ENCODE data around the gene TRIM7. TPM values are rescaled to one million over a fixed set of nuclear protein-coding genes. Genes with fewer than 3 reads are reported as not detected.

TRIM7 gene
- total and polyA plus RNA-seq, 9 of the 15 experiments (the other 6 are each of a cell fraction or from before 2014, with no cell fraction given), result 2.6 to 14.9 (median 8.9) TPM

DNA sequence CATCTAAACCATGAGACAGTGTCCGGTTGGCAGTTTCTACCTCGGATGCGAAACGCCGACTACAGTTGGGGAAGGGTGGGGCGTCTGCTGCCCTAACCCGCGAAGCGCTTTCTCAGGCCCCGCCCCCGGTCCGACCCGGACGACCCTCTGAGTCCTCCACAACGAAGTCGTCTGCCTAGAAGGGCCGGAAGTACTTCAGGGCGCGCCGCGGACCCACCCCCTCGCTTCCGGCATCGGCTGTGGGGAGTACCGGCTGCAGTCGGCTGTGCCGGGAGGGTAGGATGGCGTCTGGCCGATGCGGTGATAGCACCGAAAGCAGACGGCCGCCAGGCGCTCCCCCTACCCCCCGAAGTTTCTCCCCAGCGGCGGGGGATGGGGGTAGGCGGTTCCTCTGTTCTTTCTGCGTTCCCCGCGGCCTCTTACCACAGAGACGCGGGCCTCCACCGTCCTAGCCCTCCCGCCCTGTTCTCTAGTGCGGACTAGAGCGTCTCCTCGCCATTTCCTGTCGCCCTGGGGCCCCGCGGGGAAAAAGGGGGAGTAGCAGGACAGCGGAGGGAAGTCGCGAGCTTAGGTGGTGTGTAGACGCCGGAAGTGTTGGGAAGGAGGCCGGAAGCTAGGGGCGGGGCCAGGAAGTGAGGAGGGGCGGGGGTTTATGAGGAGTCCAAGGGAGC is 18.2 kb upstream of the TRIM7 start, which contains the start of gene TRIM41 (continued):
- TF ChIP-seq, protein P1, sequence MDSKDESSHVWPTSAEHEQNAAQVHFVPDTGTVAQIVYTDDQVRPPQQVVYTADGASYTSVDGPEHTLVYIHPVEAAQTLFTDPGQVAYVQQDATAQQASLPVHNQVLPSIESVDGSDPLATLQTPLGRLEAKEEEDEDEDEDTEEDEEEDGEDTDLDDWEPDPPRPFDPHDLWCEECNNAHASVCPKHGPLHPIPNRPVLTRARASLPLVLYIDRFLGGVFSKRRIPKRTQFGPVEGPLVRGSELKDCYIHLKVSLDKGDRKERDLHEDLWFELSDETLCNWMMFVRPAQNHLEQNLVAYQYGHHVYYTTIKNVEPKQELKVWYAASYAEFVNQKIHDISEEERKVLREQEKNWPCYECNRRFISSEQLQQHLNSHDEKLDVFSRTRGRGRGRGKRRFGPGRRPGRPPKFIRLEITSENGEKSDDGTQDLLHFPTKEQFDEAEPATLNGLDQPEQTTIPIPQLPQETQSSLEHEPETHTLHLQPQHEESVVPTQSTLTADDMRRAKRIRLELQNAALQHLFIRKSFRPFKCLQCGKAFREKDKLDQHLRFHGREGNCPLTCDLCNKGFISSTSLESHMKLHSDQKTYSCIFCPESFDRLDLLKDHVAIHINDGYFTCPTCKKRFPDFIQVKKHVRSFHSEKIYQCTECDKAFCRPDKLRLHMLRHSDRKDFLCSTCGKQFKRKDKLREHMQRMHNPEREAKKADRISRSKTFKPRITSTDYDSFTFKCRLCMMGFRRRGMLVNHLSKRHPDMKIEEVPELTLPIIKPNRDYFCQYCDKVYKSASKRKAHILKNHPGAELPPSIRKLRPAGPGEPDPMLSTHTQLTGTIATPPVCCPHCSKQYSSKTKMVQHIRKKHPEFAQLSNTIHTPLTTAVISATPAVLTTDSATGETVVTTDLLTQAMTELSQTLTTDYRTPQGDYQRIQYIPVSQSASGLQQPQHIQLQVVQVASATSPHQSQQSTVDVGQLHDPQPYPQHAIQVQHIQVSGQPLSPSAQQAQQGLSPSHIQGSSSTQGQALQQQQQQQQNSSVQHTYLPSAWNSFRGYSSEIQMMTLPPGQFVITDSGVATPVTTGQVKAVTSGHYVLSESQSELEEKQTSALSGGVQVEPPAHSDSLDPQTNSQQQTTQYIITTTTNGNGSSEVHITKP (IDR thresholded peaks at IDR 0.05; ENCODE audit: partially characterized antibody), result peak; percentile 58
- TF ChIP-seq SRSF9 (IDR thresholded peaks at IDR 0.05; ENCODE audit: borderline replicate concordance, low read depth, low read length) (no peak), NCOA1 (IDR thresholded peaks at IDR 0.05; ENCODE audit: low read depth) (no peak; the same call in 1 of the 2 replicates), JUNB (CRISPR knock-in tag; conservative IDR thresholded peaks at IDR 0.05) (no peak), EZH2 (IDR thresholded peaks at IDR 0.05; ENCODE audit: borderline replicate concordance, low read depth, low read length) (no peak), ATF7 (IDR thresholded peaks at IDR 0.05) (peak; percentile 90), RFX5 (IDR thresholded peaks at IDR 0.05; ENCODE audit: low read depth, low read length) (no peak), STAG1 (CRISPR knock-in tag; IDR thresholded peaks at IDR 0.05; ENCODE audit: borderline replicate concordance) (no peak)
- TF ChIP-seq, protein P2, sequence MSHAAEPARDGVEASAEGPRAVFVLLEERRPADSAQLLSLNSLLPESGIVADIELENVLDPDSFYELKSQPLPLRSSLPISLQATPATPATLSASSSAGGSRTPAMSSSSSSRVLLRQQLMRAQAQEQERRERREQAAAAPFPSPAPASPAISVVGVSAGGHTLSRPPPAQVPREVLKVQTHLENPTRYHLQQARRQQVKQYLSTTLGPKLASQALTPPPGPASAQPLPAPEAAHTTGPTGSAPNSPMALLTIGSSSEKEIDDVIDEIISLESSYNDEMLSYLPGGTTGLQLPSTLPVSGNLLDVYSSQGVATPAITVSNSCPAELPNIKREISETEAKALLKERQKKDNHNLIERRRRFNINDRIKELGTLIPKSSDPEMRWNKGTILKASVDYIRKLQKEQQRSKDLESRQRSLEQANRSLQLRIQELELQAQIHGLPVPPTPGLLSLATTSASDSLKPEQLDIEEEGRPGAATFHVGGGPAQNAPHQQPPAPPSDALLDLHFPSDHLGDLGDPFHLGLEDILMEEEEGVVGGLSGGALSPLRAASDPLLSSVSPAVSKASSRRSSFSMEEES (CRISPR knock-in tag; IDR thresholded peaks at IDR 0.05), result no peak; the same call in 1 of the 2 replicates
- TF ChIP-seq, protein P3, sequence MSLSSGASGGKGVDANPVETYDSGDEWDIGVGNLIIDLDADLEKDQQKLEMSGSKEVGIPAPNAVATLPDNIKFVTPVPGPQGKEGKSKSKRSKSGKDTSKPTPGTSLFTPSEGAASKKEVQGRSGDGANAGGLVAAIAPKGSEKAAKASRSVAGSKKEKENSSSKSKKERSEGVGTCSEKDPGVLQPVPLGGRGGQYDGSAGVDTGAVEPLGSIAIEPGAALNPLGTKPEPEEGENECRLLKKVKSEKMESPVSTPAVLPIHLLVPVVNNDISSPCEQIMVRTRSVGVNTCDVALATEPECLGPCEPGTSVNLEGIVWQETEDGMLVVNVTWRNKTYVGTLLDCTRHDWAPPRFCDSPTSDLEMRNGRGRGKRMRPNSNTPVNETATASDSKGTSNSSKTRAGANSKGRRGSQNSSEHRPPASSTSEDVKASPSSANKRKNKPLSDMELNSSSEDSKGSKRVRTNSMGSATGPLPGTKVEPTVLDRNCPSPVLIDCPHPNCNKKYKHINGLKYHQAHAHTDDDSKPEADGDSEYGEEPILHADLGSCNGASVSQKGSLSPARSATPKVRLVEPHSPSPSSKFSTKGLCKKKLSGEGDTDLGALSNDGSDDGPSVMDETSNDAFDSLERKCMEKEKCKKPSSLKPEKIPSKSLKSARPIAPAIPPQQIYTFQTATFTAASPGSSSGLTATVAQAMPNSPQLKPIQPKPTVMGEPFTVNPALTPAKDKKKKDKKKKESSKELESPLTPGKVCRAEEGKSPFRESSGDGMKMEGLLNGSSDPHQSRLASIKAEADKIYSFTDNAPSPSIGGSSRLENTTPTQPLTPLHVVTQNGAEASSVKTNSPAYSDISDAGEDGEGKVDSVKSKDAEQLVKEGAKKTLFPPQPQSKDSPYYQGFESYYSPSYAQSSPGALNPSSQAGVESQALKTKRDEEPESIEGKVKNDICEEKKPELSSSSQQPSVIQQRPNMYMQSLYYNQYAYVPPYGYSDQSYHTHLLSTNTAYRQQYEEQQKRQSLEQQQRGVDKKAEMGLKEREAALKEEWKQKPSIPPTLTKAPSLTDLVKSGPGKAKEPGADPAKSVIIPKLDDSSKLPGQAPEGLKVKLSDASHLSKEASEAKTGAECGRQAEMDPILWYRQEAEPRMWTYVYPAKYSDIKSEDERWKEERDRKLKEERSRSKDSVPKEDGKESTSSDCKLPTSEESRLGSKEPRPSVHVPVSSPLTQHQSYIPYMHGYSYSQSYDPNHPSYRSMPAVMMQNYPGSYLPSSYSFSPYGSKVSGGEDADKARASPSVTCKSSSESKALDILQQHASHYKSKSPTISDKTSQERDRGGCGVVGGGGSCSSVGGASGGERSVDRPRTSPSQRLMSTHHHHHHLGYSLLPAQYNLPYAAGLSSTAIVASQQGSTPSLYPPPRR (CRISPR knock-in tag; IDR thresholded peaks at IDR 0.05; ENCODE audit: borderline replicate concordance), result 0 out of 2 replicates have a peak, but pooled peaks have one; percentile 11
- TF ChIP-seq, protein P4, sequence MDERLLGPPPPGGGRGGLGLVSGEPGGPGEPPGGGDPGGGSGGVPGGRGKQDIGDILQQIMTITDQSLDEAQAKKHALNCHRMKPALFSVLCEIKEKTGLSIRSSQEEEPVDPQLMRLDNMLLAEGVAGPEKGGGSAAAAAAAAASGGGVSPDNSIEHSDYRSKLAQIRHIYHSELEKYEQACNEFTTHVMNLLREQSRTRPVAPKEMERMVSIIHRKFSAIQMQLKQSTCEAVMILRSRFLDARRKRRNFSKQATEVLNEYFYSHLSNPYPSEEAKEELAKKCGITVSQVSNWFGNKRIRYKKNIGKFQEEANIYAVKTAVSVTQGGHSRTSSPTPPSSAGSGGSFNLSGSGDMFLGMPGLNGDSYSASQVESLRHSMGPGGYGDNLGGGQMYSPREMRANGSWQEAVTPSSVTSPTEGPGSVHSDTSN (CRISPR knock-in tag; IDR thresholded peaks at IDR 0.05; ENCODE audit: low read depth), result no peak
- TF ChIP-seq, protein P4 (tag; conservative IDR thresholded peaks at IDR 0.05; ENCODE audit: low read depth), result no peak
